Osteocyte (in vitro differentiated cells): ENCODE results near the gene OSBPL8. TPM values are rescaled to one million over a fixed set of nuclear protein-coding genes. Genes with fewer than 3 reads are reported as not detected.

Experiments used
- DNase-seq: peaks from one replicate; pipeline ENCODE4 v3.0.0; 2021; ENCODE audit warnings: mixed read lengths; ENCODE audit not compliant: unreplicated experiment; ENCODE audit errors: extremely low spot score
- H3K27ac Mint-ChIP-seq: one replicate; pipeline ENCODE4 v1.8.0; 2021; ENCODE audit warnings: mild to moderate bottlenecking, mixed read lengths; ENCODE audit not compliant: unreplicated experiment
- H3K27me3 Mint-ChIP-seq: one replicate; pipeline ENCODE4 v1.8.0; 2021; ENCODE audit warnings: mixed read lengths; ENCODE audit not compliant: unreplicated experiment
- H3K36me3 Mint-ChIP-seq: one replicate; pipeline ENCODE4 v1.8.0; 2021; ENCODE audit warnings: mixed read lengths; ENCODE audit not compliant: unreplicated experiment
- H3K4me1 Mint-ChIP-seq: one replicate; pipeline ENCODE4 v1.8.0; 2021; ENCODE audit warnings: mixed read lengths; ENCODE audit not compliant: unreplicated experiment
- H3K4me3 Mint-ChIP-seq: one replicate; pipeline ENCODE4 v1.8.0; 2021; ENCODE audit warnings: mild to moderate bottlenecking, moderate library complexity, mixed read lengths; ENCODE audit not compliant: unreplicated experiment
- H3K9me3 Mint-ChIP-seq: one replicate; pipeline ENCODE4 v1.8.0; 2021; ENCODE audit warnings: mixed read lengths; ENCODE audit not compliant: unreplicated experiment
- total RNA-seq: library from RNA; stranded (reverse); gene quantifications from 2 replicates; pipeline ENCODE4 v1.2.1, GENCODE V29; 2021
- TF ChIP-seq, protein P1 (sequence below): fragments of 200-600 bp; sonication (generic); IDR thresholded peaks from 2 replicates; pipeline ENCODE4 v1.5.0; 2021; ENCODE audit warnings: antibody characterized with exemption, mild to moderate bottlenecking, moderate library complexity

Gene OSBPL8
- total RNA-seq, 1 donor from 2014 or later = 87.8 TPM

DNA sequence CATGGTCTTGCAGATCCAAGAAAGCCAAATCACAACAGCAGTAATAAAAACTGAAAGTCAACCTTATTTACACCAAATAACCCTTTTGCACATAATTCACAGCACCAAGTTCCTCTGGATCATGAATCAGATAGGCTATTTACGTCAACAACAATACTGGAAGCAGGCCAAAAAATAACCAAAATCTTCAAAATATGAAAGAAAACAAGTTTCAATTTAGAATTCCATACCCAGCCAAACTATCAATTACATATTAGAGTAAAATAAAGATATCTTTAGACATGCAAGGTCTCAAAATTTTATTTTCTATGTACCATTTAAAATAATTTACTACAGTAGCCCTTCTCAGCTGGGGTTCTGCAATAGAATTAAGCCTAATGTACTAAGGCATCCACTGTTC lies 134.6 kb downstream of the OSBPL8 start:
- H3K27ac Mint-ChIP-seq = no peak overlapping the region
- H3K4me3 Mint-ChIP-seq = no peak overlapping the region
- no peak for DNase-seq
- H3K4me1 Mint-ChIP-seq = peaks cover 19% of the 10 kb centered on the region
- H3K27me3 Mint-ChIP-seq = no peaks in the 10 kb centered on the region
- H3K9me3 Mint-ChIP-seq = peaks cover 28% of the 10 kb centered on the region
- TF ChIP-seq, protein P1, sequence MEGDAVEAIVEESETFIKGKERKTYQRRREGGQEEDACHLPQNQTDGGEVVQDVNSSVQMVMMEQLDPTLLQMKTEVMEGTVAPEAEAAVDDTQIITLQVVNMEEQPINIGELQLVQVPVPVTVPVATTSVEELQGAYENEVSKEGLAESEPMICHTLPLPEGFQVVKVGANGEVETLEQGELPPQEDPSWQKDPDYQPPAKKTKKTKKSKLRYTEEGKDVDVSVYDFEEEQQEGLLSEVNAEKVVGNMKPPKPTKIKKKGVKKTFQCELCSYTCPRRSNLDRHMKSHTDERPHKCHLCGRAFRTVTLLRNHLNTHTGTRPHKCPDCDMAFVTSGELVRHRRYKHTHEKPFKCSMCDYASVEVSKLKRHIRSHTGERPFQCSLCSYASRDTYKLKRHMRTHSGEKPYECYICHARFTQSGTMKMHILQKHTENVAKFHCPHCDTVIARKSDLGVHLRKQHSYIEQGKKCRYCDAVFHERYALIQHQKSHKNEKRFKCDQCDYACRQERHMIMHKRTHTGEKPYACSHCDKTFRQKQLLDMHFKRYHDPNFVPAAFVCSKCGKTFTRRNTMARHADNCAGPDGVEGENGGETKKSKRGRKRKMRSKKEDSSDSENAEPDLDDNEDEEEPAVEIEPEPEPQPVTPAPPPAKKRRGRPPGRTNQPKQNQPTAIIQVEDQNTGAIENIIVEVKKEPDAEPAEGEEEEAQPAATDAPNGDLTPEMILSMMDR = no peak
- peaks cover 16% of the 10 kb centered on the region for H3K36me3 Mint-ChIP-seq

DNA sequence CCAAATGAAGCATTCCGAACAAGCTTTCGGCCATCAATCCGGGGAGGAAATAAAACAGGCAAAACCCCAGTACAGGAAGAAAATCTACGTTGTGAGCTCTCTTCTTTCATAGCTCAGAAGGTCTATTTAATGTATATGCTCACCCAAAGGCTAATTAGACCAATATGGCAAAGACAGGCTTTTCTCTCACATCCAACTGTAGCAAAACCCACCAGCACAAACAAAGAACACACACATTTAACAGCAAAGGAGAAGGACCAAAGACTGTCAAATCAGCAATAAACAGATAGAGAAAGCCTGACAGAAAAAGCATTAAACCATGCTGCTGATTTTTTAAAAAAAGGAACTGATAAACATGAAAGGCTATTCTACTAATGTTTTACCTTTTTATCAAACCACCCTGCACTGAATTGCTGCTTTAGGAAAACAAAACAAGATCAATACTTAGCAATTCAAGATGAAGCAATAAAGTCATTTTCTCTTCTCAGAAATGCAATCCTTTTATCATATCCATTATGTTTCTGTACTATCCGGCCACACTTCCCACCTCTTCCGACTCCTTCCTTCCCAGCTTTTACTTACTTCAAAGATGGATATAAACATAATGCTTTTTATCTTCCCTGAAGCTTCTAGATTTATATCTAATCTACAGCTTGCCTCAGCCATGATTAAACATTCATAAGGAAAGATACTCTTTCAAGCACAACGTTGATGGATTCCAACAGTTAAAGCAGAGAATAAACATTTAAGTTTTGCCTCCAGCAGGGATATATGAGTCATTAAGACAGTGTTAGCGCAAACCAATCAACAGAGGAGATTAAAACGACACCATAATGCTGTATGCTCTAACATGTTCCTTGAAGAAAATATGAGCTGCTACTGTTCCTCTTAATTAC lies 136.8 kb downstream of the OSBPL8 start:
- no peak for DNase-seq
- H3K36me3 Mint-ChIP-seq = peaks cover 12% of the 10 kb centered on the region
- H3K9me3 Mint-ChIP-seq = peaks cover 28% of the 10 kb centered on the region
- H3K4me1 Mint-ChIP-seq = peaks cover 19% of the 10 kb centered on the region
- TF ChIP-seq, protein P1 = no peak
- H3K27ac Mint-ChIP-seq = peak overlapping the region; percentile 89
- no peaks in the 10 kb centered on the region for H3K27me3 Mint-ChIP-seq
- peak overlapping the region; percentile 67 for H3K4me3 Mint-ChIP-seq

DNA sequence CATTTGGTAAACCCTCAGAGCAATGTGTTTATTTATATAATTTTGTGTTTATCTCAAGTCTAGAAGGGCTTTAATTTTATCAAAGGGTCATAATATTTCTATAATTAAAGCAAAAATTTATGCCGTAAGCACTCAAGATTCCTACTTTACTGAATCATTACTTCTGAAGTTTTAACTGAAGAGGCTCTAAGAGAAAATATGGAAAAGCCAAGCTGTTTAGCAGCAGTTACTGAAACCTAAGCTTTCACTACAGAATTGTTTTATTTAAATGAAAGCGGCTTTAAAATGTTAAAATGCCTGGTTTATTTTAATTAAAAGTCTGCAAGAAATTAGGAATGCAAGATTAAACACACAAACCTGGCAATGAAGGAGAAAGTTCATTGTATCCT lies 137.4 kb downstream of the OSBPL8 start:
- no peak for DNase-seq
- H3K4me3 Mint-ChIP-seq = peak overlapping the region; percentile 67
- no peaks in the 10 kb centered on the region for H3K27me3 Mint-ChIP-seq
- peaks cover 12% of the 10 kb centered on the region for H3K36me3 Mint-ChIP-seq
- peak overlapping the region; percentile 89 for H3K27ac Mint-ChIP-seq
- H3K4me1 Mint-ChIP-seq = peaks cover 19% of the 10 kb centered on the region
- TF ChIP-seq, protein P1 = no peak
- peaks cover 28% of the 10 kb centered on the region for H3K9me3 Mint-ChIP-seq

DNA sequence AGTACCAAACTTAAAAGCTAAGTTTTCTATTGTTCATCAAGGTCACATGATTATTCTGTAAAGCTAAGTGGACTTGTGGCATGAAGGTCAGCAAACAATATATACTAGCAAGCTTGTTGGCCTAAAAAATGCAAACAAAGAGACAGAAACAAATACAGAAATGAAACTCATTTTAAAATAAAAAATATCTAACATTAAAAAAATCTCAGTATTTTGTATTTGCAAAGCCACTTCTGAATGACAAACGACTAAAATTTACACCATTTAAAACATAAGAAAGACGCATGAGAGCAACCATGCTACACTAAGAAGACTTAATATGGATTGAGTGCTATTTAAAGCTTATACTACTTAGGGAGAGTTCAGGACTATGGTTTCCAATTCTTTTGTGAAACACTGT lies 138.5 kb downstream of the OSBPL8 start:
- TF ChIP-seq, protein P1 = no peak
- H3K9me3 Mint-ChIP-seq = peaks cover 18% of the 10 kb centered on the region
- peaks cover 19% of the 10 kb centered on the region for H3K4me1 Mint-ChIP-seq
- H3K4me3 Mint-ChIP-seq = no peak overlapping the region
- H3K27ac Mint-ChIP-seq = peak overlapping the region; percentile 5
- DNase-seq = no peak
- peaks cover 4% of the 10 kb centered on the region for H3K36me3 Mint-ChIP-seq
- H3K27me3 Mint-ChIP-seq = no peaks in the 10 kb centered on the region

DNA sequence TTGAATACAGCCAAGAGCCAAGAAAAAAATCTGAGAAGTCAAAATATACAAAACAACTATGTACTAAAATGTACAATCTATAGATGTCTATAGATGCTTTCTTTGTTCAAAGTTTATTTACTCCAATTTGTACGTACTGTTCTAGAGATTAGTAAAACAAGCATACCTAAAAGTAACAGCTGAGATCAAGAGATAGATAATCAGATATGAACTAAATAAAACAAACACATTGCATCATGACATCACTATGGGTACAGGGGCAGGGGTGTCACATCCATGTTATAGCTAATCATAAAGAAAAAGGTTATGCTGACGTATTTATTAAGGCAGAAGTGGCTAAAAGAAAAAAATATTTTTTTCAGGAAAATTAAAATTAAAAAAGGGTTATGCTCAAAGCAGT lies 139.3 kb downstream of the OSBPL8 start:
- no peak for DNase-seq
- H3K4me1 Mint-ChIP-seq = peaks cover 19% of the 10 kb centered on the region
- H3K27ac Mint-ChIP-seq = no peak overlapping the region
- no peaks in the 10 kb centered on the region for H3K36me3 Mint-ChIP-seq
- TF ChIP-seq, protein P1 = no peak
- H3K4me3 Mint-ChIP-seq = no peak overlapping the region
- peaks cover 11% of the 10 kb centered on the region for H3K9me3 Mint-ChIP-seq
- no peaks in the 10 kb centered on the region for H3K27me3 Mint-ChIP-seq
